Right renal pelvis (tissue), 4 donors: ENCODE results near the gene RPS23. TPM values are rescaled to one million over a fixed set of nuclear protein-coding genes. Genes with fewer than 3 reads are reported as not detected.

Experiments
- DNase-seq, 4 donors: peaks; one replicate each; pipeline ENCODE4 v3.0.0-alpha.2; 2013; ENCODE audit warnings: low read depth in 4 of 4, low spot score in 3 of 4, missing footprints in 1 of 4
- polyA plus RNA-seq, 4 donors: library from polyadenylated mRNA; unstranded; fragments of 120-200 nt; gene quantifications; one replicate each; pipeline ENCODE4 v1.2.1, GENCODE V29; 2013; ENCODE audit not compliant: insufficient read length in 4 of 4

RPS23 gene
- polyA plus RNA-seq = 1,000 to 10,000 TPM; 2,304 to 2,733 (median 2,444) TPM

DNA sequence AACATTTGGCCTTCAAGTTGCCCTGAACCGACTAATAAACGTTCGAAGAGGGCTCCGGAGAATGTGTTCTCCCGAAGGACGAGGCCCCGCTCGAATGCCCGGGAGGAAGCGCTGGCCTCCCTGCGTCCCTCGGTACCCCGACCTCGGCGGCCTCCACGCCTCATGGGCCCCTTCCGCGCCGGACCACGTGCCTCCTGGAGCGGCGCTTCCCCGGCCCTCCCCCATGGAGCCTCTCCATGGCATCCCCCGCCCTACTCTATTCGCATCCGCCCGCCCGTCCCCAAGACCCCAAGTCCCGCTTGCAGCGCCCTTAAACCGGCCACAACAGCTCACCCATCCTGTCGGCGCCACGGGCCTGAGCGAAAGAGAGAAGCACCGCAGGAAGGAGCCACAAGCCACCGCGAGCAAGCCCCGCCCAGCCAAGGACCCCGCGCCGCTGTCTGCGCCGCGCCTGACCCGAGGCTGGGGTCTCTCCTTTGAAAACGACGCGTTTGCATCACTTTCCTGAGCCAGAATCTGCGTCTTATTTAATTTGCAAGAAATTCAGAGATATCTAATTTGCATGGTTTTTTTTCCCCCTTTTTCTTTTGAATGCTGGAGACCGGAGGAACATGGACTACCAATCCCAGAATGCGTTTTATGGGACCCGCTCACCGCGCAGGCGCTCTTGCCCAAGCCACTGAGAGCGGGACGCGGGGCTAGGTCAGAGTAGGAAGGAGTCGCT lies at the start of gene RPS23:
Gene RPS23 (minus strand): TSS at position 368 of the 724 bp plus-strand sequence. CDS start 31 bp downstream, at position 337.
- DNase-seq = peak; percentile 90 to 95 (median 90)

DNA sequence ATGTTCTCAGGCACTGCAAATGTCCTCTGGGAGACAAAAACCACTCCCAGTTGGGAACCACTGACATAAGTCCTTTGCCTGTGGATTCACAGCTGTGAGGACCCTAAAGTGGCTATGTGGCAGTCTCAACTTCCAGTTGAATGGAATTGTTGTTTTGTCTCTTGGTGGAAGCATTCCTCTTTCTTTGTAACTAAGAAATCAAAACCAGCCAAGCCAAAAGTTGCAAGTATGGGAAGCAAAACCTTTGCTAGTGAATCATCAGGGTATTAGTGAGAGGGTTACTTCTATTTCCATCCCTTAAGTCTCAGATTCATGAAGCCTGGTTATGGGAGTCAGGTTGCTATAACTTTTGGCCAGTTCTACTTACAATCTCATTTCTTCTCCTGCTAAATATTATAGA lies 49.8 kb upstream of the RPS23 start:
- no peak for DNase-seq

- DNase-seq = no peak
Observed at GRCh38 chr5:82325996-82326395, 47.8 kb upstream of the RPS23 start.

- no peak for DNase-seq
Observed at GRCh38 chr5:82325155-82325554, 47.0 kb upstream of the RPS23 start.

DNA sequence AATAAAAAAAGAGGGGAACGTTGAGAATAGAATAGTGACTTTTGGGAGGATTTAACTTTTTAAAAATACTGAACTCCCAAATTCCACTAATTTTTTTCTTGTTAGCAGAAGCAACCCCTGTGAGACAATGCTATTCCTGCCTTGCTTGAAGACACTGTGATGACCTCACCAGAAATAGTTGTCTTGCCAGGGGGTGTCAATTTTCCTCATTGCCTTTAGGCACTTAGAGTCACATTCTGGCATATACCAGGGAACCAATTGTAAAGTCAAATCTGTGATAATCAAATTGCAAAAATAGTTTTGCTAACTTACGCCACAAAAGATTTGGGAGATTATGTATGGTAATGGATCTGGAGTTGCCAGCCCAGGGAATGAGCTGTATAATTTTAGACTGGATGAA lies 42.8 kb upstream of the RPS23 start:
- DNase-seq = no peak

DNA sequence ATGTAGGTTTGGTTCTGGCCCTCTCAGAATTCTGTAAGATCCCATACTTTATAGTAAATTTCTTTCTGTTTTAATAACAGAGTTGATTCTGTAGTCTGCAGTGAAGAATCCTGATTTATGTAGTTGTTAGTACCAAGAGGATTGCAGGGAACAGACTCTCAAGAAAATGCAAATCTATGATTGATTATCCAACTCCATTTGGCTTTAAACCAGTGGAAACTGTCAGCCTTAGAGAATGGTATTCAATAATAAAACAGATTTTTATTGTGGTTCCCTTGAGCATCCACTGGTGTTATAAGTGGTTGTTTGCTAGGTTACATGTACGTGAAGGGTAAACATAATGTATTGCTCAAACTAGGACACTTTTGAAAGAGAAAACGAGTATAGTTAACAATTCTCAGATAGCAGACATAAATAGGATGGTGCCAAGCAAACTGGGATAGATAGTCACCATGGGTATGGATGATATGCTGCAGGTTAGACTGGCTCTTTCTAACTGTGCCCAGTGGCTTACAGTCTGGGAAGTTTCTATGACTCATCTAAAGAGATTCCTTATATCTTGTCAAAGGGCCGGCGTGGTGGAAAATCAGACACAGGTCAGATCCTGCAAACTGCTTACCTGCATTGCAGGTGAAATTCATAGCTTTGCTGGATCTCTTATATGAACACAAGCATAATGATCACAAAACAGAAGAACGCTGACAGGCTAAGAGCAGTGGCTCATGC lies 41.7 kb upstream of the RPS23 start:
- no peak for DNase-seq

GRCh38 chr5:82319192-82319591 lies 41.0 kb upstream of the RPS23 start:
- no peak for DNase-seq

DNA sequence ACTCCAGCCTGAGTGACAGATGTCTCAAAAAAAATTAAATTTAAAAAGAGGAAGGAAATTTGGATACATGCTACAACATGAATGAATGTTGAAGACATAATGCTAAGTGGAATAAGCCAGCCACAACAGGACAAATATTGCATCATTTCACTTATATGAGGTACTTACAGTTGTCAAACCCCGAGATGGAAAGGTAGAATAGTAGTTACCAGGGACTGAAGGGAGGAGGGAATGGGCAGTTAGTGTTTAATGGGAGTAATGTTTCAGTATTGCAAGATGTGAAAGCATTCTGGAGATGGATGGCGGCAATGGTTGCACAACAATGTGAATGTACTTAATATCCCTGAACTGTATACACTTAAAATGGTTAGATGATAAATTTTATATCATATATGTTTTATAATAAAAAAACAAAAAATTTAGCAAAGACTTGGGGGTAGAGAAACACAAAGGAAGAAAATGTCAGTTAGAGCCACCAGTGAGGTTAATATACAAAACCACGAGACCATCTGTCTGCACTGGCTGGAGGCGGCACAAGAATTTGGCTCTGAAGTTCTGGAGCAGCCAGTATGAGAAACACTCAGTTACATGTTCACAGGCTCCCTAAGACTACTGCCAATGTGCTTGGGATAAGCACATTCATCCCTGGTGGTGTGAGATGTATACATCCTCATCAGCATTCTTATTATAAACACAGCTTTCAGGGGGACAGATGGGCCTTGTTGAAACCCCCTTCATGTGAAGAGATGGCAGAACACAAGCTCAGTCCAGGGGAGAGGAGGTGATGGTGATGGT lies 37.0 kb upstream of the RPS23 start:
- no peak for DNase-seq

DNA sequence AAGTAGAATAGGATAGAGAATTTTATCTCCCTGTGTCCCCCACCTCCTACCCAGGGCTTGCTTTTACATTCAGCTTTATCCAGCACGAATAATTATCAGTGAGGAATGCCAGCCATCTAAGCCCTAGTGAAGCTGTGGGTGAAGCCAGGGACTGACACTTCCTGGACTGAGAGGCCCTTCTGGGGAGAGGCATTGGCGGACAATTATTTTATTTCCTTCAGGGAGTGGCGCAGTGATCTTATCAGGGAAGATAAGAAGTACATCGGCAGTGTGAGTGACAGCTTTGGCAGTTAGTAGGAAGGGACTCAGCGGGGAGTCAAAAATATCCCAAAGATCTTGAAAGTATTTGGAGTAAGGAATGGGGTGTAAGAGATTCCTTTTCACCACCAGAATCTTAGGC lies 34.9 kb upstream of the RPS23 start:
- DNase-seq = no peak

DNA sequence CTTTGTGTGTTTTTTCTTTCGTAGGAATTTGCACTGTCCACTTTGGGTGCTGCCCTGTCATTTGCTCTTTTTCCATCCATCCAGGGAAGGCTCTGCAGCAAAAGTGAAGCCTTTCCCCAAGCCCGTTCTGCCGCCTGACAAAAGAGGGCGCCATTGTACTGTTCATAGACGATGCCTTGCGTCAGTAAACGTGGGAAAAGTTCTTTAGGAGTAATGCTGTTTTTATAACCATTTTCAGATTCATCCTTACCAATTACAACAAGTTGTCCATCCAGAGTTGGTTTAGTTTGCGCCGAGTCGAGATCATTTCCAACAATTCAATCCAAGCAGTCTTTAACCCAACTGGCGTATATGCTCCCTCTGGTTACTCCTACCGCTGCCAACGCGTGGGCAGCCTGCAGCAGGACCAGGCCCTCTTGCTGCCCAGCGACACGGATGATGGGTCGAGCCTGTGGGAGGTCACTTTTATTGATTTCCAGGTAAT lies 34.3 kb upstream of the RPS23 start:
- DNase-seq = peak; percentile 62 to 67 (median 64)

DNA sequence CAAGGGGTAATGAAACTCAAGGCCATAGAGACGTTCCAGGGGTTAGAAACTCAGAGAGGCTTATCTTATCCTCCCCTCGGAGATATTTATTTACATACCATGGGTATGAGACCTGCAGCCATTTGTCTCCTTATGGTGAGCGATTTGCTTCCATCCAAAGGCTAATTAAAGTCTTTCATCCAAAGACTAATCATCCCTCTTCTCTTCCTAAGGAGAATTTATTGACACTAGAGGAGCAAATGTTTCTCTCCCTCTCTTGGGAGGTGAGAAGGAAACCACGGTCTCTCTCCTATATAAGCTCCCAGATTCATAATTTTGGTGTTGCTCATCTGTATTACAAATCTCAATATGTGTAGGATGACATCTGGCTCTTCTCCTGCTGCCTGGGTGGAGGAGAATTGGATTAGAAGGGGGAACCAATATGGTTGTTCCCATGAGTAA lies 31.0 kb upstream of the RPS23 start:
- DNase-seq = no peak

- no peak for DNase-seq
Observed at GRCh38 chr5:82308416-82308815, 30.3 kb upstream of the RPS23 start.

DNA sequence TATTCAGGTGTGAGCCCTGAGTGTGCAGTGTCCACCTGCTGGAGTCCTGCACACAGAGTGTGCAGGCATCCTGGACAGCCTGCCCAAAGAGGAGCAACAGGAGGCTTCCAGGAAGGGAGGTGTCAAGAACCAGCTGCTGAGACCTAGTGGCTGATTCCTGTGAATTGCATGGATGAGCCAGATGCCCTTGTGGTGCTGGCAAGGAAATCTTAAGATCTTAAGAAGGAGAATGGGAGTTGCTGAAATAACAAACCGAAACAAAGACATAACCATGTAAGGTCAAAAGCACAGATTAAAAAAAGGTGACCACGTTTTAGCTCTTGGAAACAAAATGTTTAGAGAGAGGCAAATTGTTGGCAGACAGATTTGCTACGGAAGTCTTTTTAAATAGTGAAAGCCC lies 29.3 kb upstream of the RPS23 start:
- no peak for DNase-seq

- DNase-seq = no peak
Observed at GRCh38 chr5:82306151-82306550, 28.0 kb upstream of the RPS23 start.

- DNase-seq = no peak
Observed at GRCh38 chr5:82301190-82301589, 23.0 kb upstream of the RPS23 start.

DNA sequence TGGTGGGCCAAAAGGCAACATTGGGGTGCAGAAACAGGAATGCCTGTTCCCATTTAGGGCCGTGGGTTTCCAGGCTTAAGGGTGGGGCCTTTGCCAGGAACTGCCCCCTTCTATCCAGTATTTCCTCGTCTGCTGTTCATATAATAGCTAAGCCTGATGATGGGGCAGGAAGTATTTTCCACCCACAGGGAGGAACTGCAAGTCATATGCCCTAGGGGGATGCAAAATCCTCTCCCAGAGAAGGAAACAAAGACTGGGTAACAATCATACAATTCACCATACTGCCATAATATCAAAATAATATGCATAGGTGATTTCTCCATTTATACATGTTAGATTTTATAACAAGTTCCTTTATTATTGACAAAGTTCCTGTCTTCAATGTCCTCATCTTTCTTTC lies 20.5 kb upstream of the RPS23 start:
- no peak for DNase-seq

GRCh38 chr5:82297711-82298110 lies 19.6 kb upstream of the RPS23 start:
- no peak for DNase-seq

DNA sequence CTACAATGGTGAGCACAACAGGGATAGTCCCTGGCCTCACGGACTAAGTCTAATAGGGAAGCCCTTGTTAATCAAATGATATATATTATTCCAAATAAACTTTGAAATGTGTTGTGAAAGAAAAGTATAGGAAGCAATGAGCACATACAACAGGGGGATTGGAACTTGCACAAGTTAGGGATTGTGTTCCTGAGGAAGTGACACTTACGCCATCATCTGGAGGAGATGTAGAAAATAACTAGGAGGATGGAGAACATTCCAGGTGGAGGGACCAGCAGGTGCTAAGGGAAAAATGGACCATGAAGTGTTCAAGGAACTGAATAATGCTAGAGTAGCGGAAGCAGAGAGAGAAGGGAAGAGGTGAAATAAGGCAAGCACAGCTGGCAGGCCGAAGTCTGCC lies 18.8 kb upstream of the RPS23 start:
- no peak for DNase-seq

DNA sequence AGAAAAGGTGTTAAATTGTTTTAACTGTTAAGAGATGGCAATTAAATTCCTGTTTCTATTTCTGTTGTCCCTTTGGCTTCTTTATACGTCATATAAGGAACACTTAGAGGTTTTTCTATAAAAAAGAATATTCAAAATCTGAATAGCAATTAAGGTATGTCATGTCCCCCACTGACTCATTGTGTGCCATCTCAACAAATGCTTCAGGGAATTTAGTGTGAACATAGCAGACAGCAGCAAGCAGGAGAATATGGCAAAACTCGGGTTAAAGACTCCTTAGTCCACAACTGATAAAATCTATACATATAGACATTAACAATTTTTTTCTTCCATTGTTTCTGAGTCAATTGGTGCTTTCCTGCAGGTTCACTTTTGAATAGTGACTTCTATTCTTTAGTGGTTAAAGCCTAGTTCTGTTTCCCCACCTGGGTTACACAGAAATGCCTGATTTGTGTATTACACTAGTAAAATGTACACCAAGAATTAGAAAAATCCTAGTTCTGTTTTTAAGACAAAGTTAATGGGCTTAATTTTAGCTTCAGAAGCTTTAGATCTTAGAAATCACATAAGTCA lies 17.9 kb upstream of the RPS23 start:
- DNase-seq = no peak

- DNase-seq = no peak
Observed at GRCh38 chr5:82295144-82295543, 17.0 kb upstream of the RPS23 start.

- no peak for DNase-seq
Observed at GRCh38 chr5:82291420-82291819, 13.3 kb upstream of the RPS23 start.
